GM19025 (cell line): ENCODE results near the gene MAML3.
A peak's percentile ranks its signal among the peaks of the same experiment; 100 is the strongest.
"Not testable (repeated sequence)": the region's sequence is repeated elsewhere in the genome, so short reads cannot be mapped to it uniquely, and the experiment has no call there.

ENCODE experiments used
- ATAC-seq: cut with Tn5 transposase; IDR thresholded peaks from one replicate; pipeline ENCODE4 v1.9.1; 2021; ENCODE audit warnings: mild to moderate bottlenecking, low read depth, moderate library complexity; ENCODE audit not compliant: unreplicated experiment

MAML3 gene

DNA sequence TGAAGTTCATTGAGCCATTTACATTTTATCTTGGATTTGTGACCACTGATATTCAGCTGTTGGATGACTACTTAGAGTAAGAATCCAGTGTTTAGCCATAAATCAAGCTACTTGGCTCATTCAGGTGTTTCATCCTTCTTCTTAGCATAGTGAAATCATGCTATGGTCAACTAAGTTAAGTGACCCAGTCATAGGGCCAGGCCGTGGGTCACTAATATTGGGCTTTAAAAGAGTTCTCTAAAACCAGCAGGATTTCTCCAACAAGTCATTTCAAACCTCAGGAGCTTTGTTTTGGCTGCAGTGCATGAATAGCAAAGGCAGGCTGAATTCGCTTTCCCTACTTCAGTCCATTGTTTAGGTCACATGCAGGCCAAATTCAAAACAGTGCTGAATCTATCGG lies 181.0 kb downstream of the MAML3 start:
- no peak for ATAC-seq

DNA sequence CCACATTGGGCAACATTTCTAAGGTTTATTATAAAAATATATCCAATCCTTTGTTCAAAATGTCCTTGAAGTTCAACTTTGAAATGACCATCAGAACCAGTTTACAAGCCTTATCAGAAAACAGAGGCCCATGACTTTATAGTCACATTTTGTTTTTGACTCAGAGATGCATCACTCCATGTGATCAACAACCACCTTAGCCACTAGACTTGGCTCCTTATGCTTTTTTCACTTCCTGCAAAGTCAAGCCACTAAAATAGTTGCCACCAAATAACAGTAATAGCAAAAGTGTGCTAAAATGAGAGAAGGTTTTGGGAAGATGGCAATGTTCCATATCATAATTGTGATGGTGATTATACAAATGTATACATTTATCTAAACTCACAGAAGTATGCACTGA lies 181.7 kb downstream of the MAML3 start:
- no peak for ATAC-seq

DNA sequence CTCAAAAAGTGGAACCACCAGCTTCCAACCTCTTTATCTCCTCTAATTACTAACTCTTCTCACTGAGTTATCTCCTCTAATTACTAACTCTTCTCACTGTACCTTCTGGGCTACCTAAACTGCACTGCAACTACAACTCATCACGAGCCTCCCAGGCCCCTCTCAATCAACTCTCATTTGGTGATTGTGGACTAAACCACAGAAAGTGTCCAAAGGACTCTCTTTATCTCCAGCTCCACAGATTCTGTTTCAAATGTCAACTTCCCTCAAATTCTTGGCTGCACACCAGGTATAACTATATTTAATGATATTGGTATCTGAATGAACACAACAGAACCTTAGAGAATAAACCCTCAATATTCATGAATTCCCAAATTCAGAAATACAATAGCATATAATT lies 182.9 kb downstream of the MAML3 start:
- ATAC-seq = no peak

DNA sequence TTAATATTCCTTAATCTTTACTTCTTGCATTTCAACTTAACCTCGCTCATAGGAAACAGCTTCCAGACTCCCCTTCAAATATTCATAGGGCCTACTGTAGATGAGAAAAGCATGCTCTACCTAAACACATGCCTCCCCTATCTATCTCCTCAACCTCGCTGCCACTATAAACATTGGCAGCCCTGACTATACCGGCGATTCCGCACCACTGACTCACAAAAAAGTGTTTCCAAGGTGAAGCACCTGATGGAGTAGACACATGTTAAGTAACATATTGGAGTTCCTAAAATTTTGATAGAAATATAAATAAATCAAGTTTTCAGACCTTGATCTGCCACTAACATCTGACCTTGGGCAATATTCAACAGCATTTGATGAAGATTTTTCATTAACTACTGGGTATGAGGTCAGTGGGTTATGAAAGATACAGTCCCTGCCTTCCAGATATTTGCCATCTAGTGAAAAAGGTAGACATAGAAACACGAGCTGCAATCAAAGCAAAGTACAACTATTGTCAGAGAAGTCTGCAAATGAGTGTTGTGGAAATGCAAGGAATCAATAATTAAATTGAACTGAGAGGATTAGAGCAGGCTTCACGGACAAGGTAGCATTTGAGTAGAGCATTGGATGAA lies 184.2 kb downstream of the MAML3 start:
- no peak for ATAC-seq

DNA sequence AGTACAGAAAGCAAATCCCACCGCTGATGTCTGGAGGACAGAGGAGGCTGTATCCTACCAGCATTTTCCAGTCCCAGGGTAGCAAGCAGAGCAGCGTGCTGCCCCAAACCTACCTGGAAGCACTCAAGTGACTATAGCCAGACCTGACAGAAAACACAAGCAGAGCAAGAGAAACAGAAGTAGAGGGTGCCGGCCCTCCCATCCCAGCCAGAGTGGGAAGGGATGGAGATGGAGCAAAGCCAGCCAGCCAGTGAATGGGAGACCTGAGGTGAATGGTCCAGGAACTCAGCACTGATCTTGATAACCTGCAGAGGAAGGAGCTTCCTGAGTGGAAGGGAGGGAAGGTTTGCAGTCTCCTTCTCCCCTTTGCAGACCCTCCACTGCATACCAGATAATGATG lies 185.2 kb downstream of the MAML3 start:
- ATAC-seq = no peak

DNA sequence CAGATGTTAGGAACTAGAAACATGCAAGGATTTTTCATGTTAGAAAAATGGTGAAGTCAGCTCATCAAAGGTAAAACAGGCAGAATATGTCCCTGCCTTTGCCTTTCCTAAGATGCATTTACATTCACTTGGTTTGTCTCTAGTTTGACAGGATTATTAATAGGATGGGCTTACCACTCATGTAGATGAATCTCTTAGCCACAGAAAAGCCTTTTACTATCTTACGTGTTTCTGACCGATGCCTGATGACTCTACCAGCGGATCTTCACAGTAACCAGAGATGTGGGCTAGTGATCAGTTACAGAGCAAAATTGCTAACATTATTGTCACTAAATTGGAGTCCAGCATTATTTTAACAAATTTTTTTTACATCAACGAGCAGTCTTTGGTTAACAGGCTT lies 187.6 kb downstream of the MAML3 start:
- ATAC-seq = no peak

DNA sequence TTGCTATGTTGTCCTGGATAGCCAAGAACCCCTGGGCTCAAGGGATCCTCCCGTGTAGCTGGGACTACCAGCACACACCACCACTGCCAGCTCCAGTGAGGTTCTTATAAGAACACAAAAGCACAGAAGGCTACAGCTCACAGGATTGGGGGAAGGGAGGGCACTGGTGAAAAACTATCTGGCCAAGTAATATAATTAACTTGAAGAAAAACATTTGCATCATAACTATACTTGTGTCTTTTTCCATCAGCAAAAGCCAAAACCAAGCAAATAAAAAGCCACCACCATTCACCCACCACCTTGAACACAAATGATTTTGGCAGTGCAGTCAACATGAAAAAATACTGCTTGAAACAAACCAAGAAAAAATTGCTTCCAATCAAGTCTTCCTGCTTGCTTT lies 188.2 kb downstream of the MAML3 start:
- no peak for ATAC-seq

DNA sequence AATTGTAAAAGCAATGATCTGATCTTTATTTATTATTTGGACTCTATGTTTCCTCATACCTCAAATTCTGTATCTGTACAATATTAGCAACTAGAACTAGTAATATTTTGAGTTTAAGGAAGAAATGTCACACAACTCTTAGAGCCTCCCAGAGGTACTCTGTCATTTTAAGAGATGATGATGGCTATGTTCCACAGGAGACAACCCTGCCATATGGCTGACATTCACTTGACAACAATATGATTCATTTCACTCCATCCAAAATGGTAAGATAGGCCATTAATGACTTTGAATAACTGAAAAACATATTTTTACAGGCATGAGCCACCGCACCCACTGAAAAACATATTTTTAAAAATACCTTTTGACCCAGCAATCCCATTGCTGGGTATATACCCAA lies 190.3 kb downstream of the MAML3 start:
- ATAC-seq = no peak

DNA sequence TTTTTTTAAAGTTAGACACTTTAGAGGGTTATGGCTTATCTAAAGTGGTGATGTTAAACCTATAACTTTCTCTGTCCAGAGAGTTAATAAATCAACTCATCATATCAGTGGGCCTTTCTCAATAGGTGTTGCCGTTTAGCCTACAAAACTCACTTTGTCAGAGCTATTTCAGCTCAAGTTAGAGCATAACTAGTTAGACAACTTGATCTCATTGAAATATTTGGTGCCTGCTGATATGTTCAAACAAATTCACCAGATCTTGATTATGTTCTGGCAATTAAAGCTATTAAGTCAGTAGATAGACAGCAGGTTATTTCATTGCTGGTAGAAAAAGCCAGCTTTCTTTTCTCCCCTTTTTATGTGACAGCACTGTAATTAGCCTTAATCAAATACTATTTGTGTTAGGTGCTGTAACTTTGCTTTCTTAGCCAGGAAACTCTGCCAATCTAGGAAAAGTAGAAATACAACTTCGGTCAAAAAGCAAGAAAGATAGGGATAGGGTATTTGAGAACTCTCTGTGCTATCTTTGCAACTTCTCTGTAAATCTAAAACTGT lies 191.8 kb downstream of the MAML3 start:
- ATAC-seq = no peak

DNA sequence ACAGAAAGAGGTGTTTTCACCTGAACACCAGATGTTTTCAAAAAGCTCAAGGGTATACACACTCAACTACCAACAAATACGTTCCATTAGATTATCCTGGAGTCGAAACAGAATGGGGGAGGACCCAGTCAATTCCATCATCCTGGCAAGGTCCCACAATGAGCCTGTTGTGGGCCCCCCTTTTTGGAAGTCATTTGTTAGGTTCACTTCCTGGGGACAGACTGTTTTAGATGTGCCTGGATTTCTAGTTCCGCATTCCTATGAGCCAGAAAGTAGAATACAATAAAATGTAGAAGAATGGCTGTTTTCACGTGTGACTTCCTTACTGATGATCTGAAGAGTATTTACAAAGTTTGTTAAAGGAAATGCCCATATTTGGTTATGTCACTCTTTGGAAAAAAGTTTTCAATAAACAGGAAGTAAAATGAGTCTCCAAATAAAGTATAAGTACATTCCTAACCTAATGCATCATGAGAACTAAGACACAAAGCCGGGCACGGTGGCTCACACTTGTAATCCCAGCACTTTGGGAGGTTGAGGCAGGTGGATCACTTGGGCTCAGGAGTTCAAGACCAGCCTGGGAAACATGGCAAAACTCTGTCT lies 192.5 kb downstream of the MAML3 start:
- no peak for ATAC-seq

DNA sequence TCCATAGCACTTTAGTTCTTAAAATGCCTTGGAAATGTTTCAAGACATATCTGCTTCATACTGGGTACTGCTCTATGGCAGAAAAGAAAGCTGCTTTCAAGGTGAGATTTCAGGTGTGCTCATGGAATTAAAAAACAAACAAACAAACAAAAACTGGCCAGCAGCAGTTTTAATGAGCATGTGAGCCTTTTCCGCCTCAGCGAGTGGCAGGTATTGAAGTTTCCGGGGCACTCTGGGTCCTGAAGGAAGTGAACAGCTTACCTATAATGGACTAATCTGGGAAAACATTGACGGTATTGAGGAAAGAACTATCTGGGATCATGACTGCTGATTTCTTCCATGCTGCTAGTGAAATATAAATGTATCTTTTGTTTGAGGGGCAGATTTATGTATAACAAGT lies 194.6 kb downstream of the MAML3 start:
- ATAC-seq = no peak

DNA sequence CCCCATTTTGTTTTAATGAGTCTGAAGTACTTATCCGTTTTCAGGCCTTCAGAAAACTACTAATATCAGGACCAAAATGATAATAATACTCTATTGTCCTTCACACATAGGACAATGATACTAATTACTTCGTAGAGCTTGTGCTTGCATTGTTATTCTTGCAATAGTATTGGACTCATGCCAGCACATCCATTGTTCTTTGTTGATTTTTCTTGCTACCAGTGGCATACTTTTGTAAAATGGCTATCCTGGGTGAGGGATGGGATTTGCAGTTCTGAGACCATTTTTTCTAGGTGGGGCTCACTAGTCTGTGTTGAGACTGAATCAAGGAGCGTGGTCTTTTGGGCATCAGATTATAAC lies 195.3 kb downstream of the MAML3 start:
- no peak for ATAC-seq

DNA sequence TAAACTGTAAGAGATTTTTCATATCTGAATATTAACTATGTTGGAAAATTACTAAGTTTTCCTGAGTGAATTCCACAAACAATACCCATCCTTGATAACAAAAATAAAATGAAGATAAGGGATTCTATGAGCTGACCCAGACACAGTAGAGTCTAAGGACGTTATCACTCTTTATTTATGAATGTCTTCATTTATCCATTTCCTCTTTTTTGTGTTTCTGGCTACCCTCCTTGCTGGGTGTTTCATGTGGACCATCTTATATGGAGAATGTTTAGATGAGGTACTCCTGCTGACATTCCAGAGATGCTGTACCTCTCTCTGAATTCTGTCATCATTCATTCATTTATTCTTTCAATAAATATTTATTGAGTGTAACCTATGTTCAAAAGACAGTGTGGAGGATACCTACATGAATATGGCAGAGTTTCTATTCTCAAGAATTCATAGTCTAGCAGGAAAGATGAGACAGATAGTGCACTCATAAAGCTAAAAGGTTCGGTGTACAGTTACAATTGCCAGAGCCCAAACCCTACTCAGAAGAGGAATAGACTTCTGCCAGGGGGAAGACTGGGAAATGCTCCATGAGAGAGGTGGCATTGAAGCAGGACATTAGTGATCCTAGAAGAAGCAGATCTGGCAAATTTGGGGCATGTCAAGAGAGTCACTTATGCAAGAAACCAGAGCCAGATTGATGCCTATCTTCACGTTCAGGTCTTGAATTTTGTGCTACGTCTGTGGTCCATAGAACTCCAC lies 195.8 kb downstream of the MAML3 start:
- no peak for ATAC-seq

DNA sequence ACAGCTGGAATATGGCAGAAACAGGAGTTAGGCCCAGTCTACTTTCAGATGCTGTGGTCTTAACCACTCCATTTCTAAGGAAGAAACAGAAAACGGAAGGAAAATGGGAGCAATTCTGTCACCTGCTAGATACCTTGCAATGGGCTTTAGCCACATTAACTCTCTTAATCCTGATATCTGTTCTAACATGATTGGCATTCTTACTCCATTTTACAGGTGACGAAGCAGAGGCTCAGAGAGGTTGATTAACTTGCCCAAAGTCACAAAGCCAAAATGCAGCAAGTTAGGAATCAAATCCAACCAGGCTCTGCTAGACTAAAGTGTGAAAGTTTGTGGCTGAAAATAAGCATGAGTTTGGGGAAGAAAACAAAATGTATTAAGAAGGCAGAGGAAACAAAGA lies 196.9 kb downstream of the MAML3 start:
- no peak for ATAC-seq

DNA sequence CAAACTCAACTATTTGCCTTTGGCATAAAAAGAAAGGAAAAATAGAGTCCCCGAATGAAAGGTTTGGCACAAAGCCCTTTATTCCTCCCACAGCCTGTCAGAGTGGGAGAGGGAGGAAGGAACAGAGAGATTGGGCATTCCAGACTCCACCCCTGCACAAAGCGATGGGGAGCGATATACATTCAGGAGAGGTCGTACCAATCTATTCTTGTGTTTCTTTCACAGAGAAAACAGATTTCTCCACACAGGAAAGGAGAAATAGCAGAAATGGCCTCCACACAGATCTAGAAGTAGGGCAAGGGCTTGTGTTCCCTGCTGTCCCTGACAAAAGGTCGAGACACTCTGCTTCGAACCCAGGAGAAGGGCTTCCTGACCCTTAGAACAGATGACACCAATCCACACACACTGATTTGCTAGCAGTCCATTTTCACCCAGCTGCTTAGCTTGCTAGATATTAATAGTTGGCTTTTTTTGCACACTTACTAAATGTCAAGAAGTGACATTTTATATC lies 197.4 kb downstream of the MAML3 start:
- no peak for ATAC-seq

DNA sequence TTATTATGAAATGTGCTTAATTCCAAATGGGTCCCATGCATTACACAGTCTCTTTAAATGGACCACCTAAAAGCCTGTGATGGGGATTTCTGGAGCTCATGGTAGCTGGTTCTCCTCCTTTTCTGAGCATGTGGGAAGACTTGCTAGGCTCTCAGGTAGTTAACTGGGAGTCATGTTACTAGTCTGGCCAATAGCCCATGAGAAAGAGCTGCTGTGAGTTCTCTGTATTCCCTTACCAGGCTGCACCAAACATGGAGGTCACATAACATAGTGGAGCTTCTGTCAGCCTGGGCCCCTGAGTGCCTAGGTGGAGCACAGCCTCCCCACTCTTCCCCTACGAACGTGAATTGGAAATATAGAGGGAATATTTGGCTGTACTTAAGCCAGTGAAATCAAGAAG lies 198.4 kb downstream of the MAML3 start:
- ATAC-seq = no peak

DNA sequence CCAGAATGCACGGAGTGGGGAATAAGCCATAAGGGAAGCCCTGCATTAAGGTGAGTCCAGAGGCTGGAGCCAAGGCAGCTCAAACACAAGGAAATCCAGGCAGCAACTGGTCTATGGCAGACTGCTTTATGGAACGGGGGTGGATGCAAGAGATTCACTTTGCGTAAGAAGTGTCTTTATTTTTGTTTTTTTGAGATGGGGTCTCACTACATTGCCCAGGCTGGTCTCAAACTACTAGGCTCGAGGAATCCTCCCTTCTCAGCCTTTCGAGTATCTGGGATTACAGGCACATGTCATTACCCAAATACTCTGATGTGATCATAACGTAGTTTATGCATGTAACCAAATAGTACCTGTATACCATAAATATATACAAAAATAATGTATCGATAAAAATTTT lies 199.5 kb downstream of the MAML3 start:
- no peak for ATAC-seq

DNA sequence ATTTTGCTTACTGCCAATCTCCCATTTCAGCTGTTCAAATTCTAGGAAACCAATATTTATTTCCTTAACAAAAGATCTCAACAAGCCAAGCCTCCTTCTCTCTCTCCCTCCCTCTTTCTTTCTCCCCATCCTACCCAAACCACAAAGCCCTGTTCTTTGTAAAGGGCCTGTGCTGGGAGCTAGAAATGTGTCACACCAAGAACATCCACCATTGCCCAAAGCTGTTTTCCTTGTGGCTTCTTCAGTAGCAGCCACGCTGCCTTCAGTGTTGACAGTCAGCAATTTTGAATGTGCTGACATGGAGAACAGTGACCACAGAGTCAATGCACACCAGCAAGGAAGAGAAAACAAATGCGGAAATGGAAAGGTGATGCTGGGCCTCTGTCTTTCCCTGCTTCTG lies 203.0 kb downstream of the MAML3 start:
- no peak for ATAC-seq

DNA sequence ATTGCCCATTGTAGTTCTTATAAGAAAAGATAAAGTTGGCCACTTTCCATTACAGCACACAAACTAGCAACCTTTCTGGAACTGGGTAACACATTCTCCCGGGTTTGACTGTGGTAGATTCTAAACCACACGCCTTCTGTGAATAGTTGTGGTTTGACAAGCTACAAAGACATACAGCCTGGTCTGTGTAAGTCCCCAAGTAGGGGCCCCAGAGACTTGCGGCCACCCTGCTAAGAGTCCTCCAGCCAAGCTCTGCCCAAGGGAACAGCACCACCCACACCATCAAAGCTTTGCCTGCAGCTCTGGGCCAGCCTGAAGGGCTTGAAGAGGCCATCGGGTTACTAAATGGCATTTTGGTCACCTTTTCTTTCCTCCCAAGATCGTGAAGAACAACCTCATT lies 203.4 kb downstream of the MAML3 start:
- peak; percentile 82 for ATAC-seq

DNA sequence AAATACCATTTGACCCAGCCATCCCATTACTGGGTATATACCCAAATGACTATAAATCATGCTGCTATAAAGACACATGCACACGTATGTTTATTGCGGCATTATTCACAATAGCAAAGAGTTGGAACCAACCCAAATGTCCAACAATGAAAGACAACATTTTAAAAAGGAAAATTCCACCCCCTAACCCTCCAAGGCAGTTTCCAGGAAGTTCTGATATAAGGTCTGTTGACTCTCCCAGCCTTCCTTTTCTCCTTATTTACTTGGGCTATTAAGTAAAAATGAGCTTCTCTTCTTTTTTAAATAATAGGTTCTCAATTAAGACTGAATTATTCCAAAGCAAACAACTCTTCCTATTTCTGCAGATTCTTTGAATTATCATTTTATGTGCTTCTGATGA lies 209.1 kb downstream of the MAML3 start:
- ATAC-seq = not testable (repeated sequence)

DNA sequence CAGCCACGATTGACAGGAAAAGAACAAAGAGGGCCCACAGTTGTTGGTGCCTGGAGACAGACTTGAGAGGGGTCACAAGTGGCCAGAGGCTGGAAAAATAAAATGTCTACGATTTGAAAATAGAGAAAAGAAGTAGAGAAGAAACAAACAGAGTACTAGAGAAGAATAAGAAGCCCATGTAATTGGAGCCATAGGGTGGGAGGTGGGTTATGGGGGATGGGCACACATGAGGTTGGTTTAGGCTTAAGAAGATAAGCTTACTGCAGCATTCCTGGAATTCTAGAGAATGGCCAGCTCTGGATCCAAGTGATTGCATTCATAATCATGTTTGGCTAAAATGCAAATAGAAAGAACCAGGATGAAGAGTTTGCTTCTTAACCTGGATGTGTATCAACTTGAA lies 210.7 kb downstream of the MAML3 start:
- ATAC-seq = no peak

DNA sequence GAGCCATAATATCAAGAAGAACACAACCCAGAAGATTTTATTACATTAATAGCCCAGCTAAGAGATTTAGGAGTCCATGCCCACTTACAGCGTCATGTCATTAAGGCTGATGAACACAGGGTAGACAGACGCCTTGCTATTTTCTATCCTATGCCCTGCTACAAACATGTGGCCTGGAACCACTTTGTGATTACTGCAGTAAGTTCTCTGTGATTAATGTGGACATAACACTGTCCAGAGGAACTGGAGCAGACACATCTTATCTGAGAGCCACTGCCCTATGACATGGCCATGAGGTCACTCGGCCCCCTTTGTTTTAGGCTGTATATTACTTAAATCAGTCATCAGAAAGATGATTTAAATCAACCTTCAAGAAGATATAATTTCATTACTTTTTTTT lies 211.7 kb downstream of the MAML3 start:
- no peak for ATAC-seq
